ENCODE data around the gene ADAM15.

Gene ADAM15

GRCh38 chr1:155012776-155013602 lies 38.1 kb upstream of the ADAM15 start:
- DNase-seq (ENCODE audit: low read depth in 2 of 2) = no peak

GRCh38 chr1:155013632-155014031 lies 37.5 kb upstream of the ADAM15 start:
- DNase-seq (ENCODE audit: low read depth in 2 of 2) = no peak

GRCh38 chr1:155014709-155015508 lies 36.2 kb upstream of the ADAM15 start:
- no peak for DNase-seq (ENCODE audit: low read depth in 2 of 2)

- DNase-seq (ENCODE audit: low read depth in 2 of 2) = no peak
Observed at GRCh38 chr1:155015527-155016230, 35.4 kb upstream of the ADAM15 start.

- DNase-seq (ENCODE audit: low read depth in 2 of 2) = no peak
Observed at GRCh38 chr1:155016231-155016831, 34.8 kb upstream of the ADAM15 start.

GRCh38 chr1:155017041-155017945 lies 33.8 kb upstream of the ADAM15 start:
- peak; percentile 81 to 83 for DNase-seq (ENCODE audit: low read depth in 2 of 2)

- DNase-seq (ENCODE audit: low read depth in 2 of 2) = no peak
Observed at GRCh38 chr1:155017946-155018316, 33.2 kb upstream of the ADAM15 start.

GRCh38 chr1:155018617-155019348 lies 32.3 kb upstream of the ADAM15 start:
- DNase-seq (ENCODE audit: low read depth in 2 of 2) = no peak

GRCh38 chr1:155019377-155020245 lies 31.5 kb upstream of the ADAM15 start:
- no peak for DNase-seq (ENCODE audit: low read depth in 2 of 2)

GRCh38 chr1:155022136-155022926 lies 28.8 kb upstream of the ADAM15 start:
- no peak for DNase-seq (ENCODE audit: low read depth in 2 of 2)

GRCh38 chr1:155022927-155023236 lies 28.2 kb upstream of the ADAM15 start:
- no peak for DNase-seq (ENCODE audit: low read depth in 2 of 2)

GRCh38 chr1:155023627-155024026 lies 27.5 kb upstream of the ADAM15 start:
- no peak for DNase-seq (ENCODE audit: low read depth in 2 of 2)

GRCh38 chr1:155024315-155024714 lies 26.8 kb upstream of the ADAM15 start:
- DNase-seq (ENCODE audit: low read depth in 2 of 2) = no peak

- DNase-seq (ENCODE audit: low read depth in 2 of 2) = no peak
Observed at GRCh38 chr1:155026154-155026553, 25.0 kb upstream of the ADAM15 start.

- DNase-seq (ENCODE audit: low read depth in 2 of 2) = no peak
Observed at GRCh38 chr1:155026588-155026987, 24.5 kb upstream of the ADAM15 start.

- no peak for DNase-seq (ENCODE audit: low read depth in 2 of 2)
Observed at GRCh38 chr1:155029513-155030242, 21.4 kb upstream of the ADAM15 start.

- no peak for DNase-seq (ENCODE audit: low read depth in 2 of 2)
Observed at GRCh38 chr1:155030243-155030795, 20.8 kb upstream of the ADAM15 start.

GRCh38 chr1:155030899-155031298 lies 20.2 kb upstream of the ADAM15 start:
- DNase-seq (ENCODE audit: low read depth in 2 of 2) = no peak
